Right lobe of liver (tissue), 4 donors: ENCODE data around the gene SLC13A5.

Source experiments
- CTCF ChIP-seq, 4 donors: fragments of 200-600 bp in 3 of 4; fragments of 450-650 bp in 1 of 4; IDR thresholded peaks; one replicate each; pipeline versions ENCODE4 v1.5.1 to v1.8.0; 2016 to 2022; ENCODE audit warnings: antibody characterized with exemption in 4 of 4, mild to moderate bottlenecking in 2 of 4
- POLR2A ChIP-seq: fragments of 450-650 bp; IDR thresholded peaks from one replicate; pipeline ENCODE4 v1.6.1; 2017; ENCODE audit warnings: antibody characterized with exemption, mild to moderate bottlenecking
- donor health status: DM: no; HTN: no; CAD: no.
- donor health status: DM: no; HTN: no; CAD: no.
- donor health status: DM: no; HTN: yes; CAD: no.

- TF ChIP-seq CTCF (IDR thresholded peaks at IDR 0.05) (peak in 2 of 4 donors; percentile 6 to 28), POLR2A (no peak)
Observed at GRCh38 chr17:6710317-6710716, 2.9 kb downstream of the SLC13A5 start.
